Fibroblast of the aortic adventitia (primary cell): Measurements from ENCODE around the gene PUS7L. TPM values are rescaled to one million over a fixed set of nuclear protein-coding genes. Genes with fewer than 3 reads are reported as not detected.
A peak's percentile ranks its signal among the peaks of the same experiment; 100 is the strongest.
"Not testable (repeated sequence)": the region's sequence is repeated elsewhere in the genome, so short reads cannot be mapped to it uniquely, and the experiment has no call there.

ENCODE experiments used
- DNase-seq: peaks from one replicate; pipeline ENCODE4 v3.0.0-alpha.2; 2010; ENCODE audit warnings: low read depth
- H3K4me3 ChIP-seq: 2 replicates; pipeline ENCODE4 v1.5.1; 2011; ENCODE audit warnings: low read depth, mild to moderate bottlenecking, control low read depth, low read length, moderate library complexity
- total RNA-seq: library from RNA; depleted of rRNA; stranded (reverse); fragments of >200 nt; gene quantifications from 2 replicates; pipeline ENCODE4 v1.2.3, GENCODE V29; 2012; ENCODE audit warnings: low replicate concordance
- TF ChIP-seq, protein P1 (sequence below): IDR thresholded peaks from 2 replicates; pipeline ENCODE4 v1.5.1; 2011; ENCODE audit warnings: mild to moderate bottlenecking, low read length, control low read depth, inconsistent platforms; ENCODE audit not compliant: insufficient read depth

PUS7L gene
- total RNA-seq, 1 donor, result 27.9 TPM

- H3K4me3 ChIP-seq, result no peak overlapping the region
- DNase-seq, result no peak
- TF ChIP-seq, protein P1, sequence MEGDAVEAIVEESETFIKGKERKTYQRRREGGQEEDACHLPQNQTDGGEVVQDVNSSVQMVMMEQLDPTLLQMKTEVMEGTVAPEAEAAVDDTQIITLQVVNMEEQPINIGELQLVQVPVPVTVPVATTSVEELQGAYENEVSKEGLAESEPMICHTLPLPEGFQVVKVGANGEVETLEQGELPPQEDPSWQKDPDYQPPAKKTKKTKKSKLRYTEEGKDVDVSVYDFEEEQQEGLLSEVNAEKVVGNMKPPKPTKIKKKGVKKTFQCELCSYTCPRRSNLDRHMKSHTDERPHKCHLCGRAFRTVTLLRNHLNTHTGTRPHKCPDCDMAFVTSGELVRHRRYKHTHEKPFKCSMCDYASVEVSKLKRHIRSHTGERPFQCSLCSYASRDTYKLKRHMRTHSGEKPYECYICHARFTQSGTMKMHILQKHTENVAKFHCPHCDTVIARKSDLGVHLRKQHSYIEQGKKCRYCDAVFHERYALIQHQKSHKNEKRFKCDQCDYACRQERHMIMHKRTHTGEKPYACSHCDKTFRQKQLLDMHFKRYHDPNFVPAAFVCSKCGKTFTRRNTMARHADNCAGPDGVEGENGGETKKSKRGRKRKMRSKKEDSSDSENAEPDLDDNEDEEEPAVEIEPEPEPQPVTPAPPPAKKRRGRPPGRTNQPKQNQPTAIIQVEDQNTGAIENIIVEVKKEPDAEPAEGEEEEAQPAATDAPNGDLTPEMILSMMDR, result no peak
Measured at GRCh38 chr12:43730283-43730682, 28.3 kb downstream of the PUS7L start.

DNA sequence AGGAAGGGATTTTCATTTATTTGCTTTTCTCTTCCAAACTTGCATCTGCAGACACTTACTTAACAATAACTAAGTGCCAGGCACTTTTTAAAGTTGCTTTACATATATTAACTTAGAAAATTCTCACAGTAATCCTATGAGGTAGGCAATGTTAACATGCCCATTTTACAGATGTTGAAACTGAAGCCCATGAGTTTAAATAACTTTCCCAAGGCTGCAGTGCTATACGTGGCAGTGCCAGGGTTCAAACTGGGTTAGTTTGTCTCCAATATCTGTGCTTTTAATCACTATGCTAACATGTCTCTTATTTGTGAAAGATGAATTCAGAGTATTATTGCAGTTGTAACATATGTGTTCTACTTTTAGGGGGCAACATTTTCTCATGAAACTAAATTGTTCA, 29.9 kb downstream of the PUS7L start:
- no peak for DNase-seq
- TF ChIP-seq, protein P1, result no peak

GRCh38 chr12:43728117-43728516, 30.5 kb downstream of the PUS7L start:
- H3K4me3 ChIP-seq, result no peak overlapping the region
- TF ChIP-seq, protein P1, result peak; percentile 10
- DNase-seq, result peak; percentile 32

More for the DNA sequence above, 29.9 kb downstream of the PUS7L start:
- H3K4me3 ChIP-seq, result no peak overlapping the region

- TF ChIP-seq, protein P1, result no peak
- H3K4me3 ChIP-seq, result no peak overlapping the region
- no peak for DNase-seq
Measured at GRCh38 chr12:43723134-43723533, 35.5 kb downstream of the PUS7L start.

- no peak for DNase-seq
- TF ChIP-seq, protein P1, result no peak
- H3K4me3 ChIP-seq, result no peak overlapping the region
Measured at GRCh38 chr12:43722621-43723020, 36.0 kb downstream of the PUS7L start.

- no peak overlapping the region for H3K4me3 ChIP-seq
- TF ChIP-seq, protein P1, result no peak
- no peak for DNase-seq
Measured at GRCh38 chr12:43711348-43711747, 47.2 kb downstream of the PUS7L start.

DNA sequence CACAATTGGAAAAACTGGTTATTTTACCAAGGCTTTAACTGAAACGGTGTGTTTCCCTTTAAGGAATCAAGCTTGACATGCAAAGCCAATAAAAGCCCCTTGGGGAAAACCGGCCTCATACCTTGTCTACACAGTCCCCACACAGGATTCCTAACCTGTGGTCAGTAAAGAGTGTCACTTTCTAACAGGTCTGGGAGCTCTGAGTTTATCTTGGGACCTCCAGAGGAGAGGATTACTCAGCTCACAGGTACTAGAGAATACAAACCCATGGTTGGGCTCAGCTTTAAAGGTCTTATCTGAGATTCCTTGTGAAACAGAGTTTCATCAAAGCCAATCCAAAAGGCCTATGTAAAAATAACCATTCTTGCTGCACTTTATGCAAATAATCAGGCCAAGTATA, 54.8 kb downstream of the PUS7L start:
- not testable (repeated sequence) for H3K4me3 ChIP-seq, DNase-seq

DNA sequence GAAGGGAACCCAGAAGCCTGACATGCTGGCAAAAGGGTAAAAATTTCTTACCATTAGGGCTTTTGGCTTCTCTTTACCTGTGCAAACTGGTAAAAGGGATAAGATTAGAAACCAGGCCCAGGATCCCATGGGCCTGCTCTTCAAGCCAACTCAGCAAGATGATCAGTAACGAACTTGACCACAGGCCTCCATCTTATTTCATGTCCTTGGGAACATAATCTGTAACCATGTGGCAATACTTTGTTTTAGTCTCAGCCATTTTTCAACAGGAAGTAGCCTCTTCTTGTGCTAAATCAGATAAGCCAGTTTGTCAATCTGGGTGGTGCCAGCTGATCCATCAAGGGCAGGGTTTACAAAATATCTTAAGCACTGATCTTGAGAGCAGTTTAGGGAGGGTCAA, 57.4 kb downstream of the PUS7L start:
- not testable (repeated sequence) for DNase-seq, H3K4me3 ChIP-seq
